ENCODE results near the gene CRYBG1. TPM values are rescaled to one million over a fixed set of nuclear protein-coding genes. Genes with fewer than 3 reads are reported as not detected.

CRYBG1 gene
- total and polyA plus RNA-seq, 2 donors, result 6.6 to 32.4 TPM

DNA sequence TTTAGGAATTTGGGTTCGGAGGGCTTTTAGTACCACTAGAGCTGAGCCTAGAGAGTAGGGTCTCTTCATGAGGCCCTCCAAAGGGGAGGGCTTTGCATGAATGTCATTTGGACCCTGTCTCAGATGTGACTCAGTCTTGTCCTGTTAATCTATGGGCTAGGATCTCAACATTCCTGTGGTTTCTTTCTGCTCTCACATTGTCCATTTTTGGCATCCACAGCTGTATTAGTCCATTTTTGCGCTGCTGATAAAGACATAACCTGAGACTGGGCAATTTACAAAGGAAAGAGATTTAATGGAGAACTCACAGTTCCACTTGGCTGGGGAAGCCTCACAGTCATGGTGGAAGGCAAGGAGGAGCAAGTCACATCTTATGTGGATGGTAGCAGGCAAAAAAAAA is 61.0 kb downstream of the CRYBG1 start:
- no peak overlapping the region for H3K27ac ChIP-seq (ENCODE audit: low read depth)
- DNase-seq (ENCODE audit: extremely low spot score), result no peak
- no peak overlapping the region for H3K4me3 ChIP-seq (ENCODE audit: low read depth, low read length)
- no peaks in the 10 kb centered on the region for H3K36me3 ChIP-seq (ENCODE audit: insufficient read depth)
- H3K4me1 ChIP-seq (ENCODE audit: insufficient read depth), result peaks cover 6% of the 10 kb centered on the region
- WGBS, result 92% methylated on average over 2 of the region's 2 CpGs

DNA sequence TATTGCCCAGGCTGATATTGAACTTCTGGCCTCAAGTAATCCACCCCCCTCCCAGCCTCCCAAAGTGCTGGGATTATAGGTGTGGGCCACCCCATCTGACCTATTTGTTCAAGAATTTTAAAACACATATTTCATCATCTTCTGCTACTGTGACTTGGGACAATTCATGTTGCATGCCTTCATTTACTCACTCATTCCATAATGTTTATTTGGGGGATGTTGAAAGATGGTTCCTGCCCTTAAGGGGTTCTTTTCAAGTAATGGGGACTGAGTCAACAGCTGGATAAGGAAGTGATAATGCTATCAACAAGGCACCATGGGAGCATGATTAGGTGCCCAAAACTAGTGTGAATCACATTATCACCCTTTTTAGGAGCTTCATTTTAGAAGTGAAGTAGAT is 62.0 kb downstream of the CRYBG1 start:
- no peaks in the 10 kb centered on the region for H3K36me3 ChIP-seq (ENCODE audit: insufficient read depth)
- H3K4me1 ChIP-seq (ENCODE audit: insufficient read depth), result peaks cover 6% of the 10 kb centered on the region
- DNase-seq (ENCODE audit: extremely low spot score), result no peak
- H3K4me3 ChIP-seq (ENCODE audit: low read depth, low read length), result no peak overlapping the region
- H3K27ac ChIP-seq (ENCODE audit: low read depth), result no peak overlapping the region

DNA sequence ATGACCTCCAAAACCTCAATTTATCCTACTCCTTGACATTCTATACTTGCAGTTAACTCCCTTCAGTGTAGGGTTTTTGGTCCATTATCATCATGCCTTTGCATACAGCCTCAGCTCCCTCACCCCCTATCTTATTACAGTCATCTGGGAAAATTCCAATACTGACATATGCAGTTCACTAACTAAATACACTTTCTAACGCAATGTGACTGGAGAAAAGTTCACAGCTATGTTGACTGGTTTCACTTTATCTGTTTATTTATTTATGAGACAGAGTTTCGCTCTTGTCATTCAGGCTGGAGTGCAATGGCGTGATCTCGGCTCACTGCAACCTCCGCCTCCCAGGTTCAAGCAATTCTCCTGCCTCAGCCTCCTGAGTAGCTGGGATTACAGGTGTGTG is 64.9 kb downstream of the CRYBG1 start:
- WGBS, result 81% methylated on average over 5 of the region's 5 CpGs
- H3K4me3 ChIP-seq (ENCODE audit: low read depth, low read length), result no peak overlapping the region
- no peak overlapping the region for H3K27ac ChIP-seq (ENCODE audit: low read depth)
- H3K4me1 ChIP-seq (ENCODE audit: insufficient read depth), result peaks cover 2% of the 10 kb centered on the region
- DNase-seq (ENCODE audit: extremely low spot score), result no peak
- H3K36me3 ChIP-seq (ENCODE audit: insufficient read depth), result no peaks in the 10 kb centered on the region

DNA sequence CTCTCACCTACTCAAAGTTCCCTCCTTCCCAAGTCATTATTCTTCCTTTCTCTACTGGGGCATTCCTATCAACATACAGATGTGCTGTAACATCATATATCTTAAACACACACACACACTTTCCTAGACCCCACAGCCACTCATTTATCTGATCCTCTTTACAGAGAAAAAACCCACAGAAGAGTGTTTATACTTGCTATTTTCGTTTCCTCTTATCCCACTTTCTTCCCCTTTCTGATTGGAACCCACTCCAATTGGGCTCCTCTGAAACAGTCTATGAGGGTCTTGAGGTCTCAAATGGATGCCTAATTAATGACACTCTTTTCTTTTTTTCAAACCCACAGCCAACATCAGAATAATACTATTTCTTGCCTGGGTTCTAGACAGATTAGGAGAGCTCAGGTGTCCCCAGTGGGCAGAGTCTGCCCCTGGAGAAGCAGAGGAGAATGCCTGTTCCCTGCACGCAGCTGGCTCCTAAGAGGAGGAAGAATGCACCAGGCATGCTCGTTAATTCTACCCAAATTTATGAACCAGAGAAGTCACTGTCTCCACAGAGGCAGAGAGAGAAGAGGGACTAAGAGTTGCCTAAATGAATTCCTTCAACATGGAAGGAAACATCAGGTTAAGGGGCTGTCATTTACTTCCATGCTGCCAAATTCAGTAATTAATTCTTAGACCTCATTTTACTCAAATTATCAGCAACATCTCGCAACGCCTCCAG is 65.9 kb downstream of the CRYBG1 start:
- H3K36me3 ChIP-seq (ENCODE audit: insufficient read depth), result no peaks in the 10 kb centered on the region
- no peak overlapping the region for H3K4me3 ChIP-seq (ENCODE audit: low read depth, low read length)
- no peak for DNase-seq (ENCODE audit: extremely low spot score)
- 60% methylated on average over 5 of the region's 5 CpGs for WGBS
- H3K4me1 ChIP-seq (ENCODE audit: insufficient read depth), result no peaks in the 10 kb centered on the region
- H3K27ac ChIP-seq (ENCODE audit: low read depth), result no peak overlapping the region

DNA sequence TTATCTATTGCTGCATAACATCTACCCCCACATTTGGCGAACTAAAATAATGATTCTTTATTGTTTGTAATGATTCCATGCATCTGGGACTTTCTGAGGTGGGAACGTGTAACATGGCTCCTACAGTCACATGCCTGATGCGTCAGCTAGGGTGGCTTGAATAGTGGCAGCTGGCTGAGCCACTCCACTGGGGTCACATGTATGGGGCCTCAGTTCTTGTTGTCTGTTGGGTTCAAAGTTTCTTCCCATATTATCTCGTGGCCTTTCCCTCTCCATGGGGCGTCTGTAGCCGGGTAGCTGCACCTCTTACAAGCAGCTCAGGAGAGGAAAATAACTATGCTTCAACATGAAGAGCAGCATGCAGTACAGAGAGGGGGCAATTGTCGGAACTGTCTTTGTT is 69.9 kb downstream of the CRYBG1 start:
- 87% methylated on average over 7 of the region's 7 CpGs for WGBS
- DNase-seq (ENCODE audit: extremely low spot score), result no peak
- Histone ChIP-seq H3K4me3 (ENCODE audit: low read depth, low read length) (no peak overlapping the region), H3K27ac (ENCODE audit: low read depth) (no peak overlapping the region), H3K4me1 (ENCODE audit: insufficient read depth) (peaks cover under 1% of the 10 kb centered on the region), H3K36me3 (ENCODE audit: insufficient read depth) (no peaks in the 10 kb centered on the region)

DNA sequence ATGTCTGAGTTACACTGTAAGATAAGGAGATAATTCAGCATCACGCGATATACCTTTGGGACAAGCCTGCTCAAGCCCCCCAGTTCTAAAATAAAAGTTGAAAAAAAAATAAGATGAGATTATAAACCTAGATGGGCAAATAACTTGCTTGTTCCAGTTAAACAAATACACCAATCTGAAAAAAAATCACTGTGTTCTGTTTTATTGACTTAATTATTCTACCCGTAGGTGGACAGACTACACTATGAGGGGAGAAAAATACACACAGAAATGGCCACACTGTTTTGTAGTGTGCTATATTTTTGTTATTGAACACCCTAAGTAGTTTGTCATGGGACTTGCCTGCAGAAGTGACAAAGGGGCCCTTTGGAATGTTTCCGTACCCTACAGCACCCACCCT is 70.9 kb downstream of the CRYBG1 start:
- Histone ChIP-seq H3K4me3 (ENCODE audit: low read depth, low read length) (no peak overlapping the region), H3K27ac (ENCODE audit: low read depth) (no peak overlapping the region), H3K4me1 (ENCODE audit: insufficient read depth) (peaks cover 2% of the 10 kb centered on the region), H3K36me3 (ENCODE audit: insufficient read depth) (no peaks in the 10 kb centered on the region)
- 87% methylated on average over 4 of the region's 4 CpGs for WGBS
- no peak for DNase-seq (ENCODE audit: extremely low spot score)

DNA sequence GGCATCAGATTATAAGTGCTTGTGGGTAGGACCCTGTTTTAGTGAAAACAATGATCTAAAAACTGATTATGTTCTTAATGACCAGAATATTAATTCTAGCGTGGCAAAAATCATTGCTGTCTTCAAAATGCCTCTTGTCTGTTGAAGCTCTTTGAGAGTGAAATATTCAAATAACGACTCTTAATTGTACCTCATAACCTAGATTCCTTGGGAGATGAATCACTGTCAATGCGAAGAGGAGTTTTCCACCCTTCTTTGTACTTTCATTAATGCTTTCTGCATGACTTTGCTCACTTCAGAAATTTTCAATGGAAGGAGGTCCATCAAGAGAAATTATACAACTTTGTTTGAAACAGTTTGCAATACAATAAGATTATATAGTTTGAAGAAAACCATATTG is 71.5 kb downstream of the CRYBG1 start:
- Histone ChIP-seq H3K4me1 (ENCODE audit: insufficient read depth) (peaks cover 2% of the 10 kb centered on the region), H3K27ac (ENCODE audit: low read depth) (no peak overlapping the region), H3K36me3 (ENCODE audit: insufficient read depth) (no peaks in the 10 kb centered on the region), H3K4me3 (ENCODE audit: low read depth, low read length) (no peak overlapping the region)
- DNase-seq (ENCODE audit: extremely low spot score), result no peak
- WGBS, result 88% methylated on average over 3 of the region's 3 CpGs

DNA sequence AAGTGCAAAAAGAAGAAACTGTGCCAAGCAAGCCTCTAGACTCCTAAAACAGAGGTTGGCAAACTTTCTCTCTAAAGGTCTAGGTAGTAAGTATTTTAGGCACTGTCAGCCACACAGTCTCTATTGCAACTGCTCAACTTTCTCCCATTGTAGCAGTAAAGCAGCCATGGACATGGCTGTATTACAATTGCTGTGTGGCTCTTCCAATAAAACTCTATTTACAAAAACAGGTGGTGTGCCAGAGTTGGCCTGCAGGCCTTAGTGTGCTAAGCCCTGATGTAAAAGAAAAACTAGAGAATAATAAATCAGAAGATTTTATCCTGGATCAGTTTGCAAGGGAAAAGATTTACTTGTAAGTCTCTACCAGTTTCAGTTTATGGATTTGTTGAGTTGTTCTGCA is 74.0 kb downstream of the CRYBG1 start:
- H3K36me3 ChIP-seq (ENCODE audit: insufficient read depth), result no peaks in the 10 kb centered on the region
- H3K27ac ChIP-seq (ENCODE audit: low read depth), result no peak overlapping the region
- H3K4me3 ChIP-seq (ENCODE audit: low read depth, low read length), result no peak overlapping the region
- DNase-seq (ENCODE audit: extremely low spot score), result no peak
- peaks cover 2% of the 10 kb centered on the region for H3K4me1 ChIP-seq (ENCODE audit: insufficient read depth)

DNA sequence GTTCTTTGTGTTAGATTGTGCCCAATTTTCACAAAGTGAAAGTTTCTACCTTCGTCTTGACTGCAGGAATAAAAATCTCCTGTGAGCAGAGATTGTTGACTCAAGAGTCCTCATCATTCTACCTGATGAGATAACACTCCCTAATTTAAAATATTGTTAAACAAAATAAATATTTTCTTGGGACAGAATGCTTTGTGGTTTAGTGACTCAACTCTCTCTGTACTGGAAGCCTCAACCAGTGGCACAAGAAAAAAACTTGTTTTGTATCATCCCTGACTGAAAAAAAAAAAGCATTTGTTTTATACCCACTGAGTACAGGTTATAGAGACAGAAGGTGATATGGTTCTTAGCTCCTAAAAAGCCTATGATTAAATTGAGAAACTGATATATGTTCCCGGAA is 78.9 kb downstream of the CRYBG1 start:
- Histone ChIP-seq H3K4me1 (ENCODE audit: insufficient read depth) (peaks cover 2% of the 10 kb centered on the region), H3K4me3 (ENCODE audit: low read depth, low read length) (no peak overlapping the region), H3K36me3 (ENCODE audit: insufficient read depth) (no peaks in the 10 kb centered on the region), H3K27ac (ENCODE audit: low read depth) (no peak overlapping the region)
- 74% methylated on average over 2 of the region's 2 CpGs for WGBS
- DNase-seq (ENCODE audit: extremely low spot score), result no peak

DNA sequence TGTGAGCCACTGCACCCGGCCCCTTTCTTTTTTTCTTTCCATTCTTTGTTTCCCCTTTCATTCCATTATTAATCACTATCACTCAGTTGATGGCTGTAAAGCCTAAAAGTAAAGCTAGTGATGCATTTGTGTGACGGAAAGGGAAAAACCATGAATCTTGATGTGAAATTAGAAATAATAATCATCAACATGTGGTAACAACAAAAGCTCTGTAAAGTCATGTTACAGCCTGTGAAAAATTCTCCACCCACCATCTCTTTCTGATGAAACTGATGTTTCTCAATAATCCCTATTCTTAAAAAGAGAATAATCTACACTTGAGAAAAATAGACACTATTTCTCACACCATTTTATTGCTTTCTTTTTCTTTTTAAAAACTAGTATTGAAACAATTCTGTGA is 80.0 kb downstream of the CRYBG1 start:
- 62% methylated on average over 2 of the region's 2 CpGs for WGBS
- no peaks in the 10 kb centered on the region for H3K36me3 ChIP-seq (ENCODE audit: insufficient read depth)
- H3K4me1 ChIP-seq (ENCODE audit: insufficient read depth), result peaks cover under 1% of the 10 kb centered on the region
- no peak overlapping the region for H3K4me3 ChIP-seq (ENCODE audit: low read depth, low read length)
- DNase-seq (ENCODE audit: extremely low spot score), result no peak
- no peak overlapping the region for H3K27ac ChIP-seq (ENCODE audit: low read depth)

DNA sequence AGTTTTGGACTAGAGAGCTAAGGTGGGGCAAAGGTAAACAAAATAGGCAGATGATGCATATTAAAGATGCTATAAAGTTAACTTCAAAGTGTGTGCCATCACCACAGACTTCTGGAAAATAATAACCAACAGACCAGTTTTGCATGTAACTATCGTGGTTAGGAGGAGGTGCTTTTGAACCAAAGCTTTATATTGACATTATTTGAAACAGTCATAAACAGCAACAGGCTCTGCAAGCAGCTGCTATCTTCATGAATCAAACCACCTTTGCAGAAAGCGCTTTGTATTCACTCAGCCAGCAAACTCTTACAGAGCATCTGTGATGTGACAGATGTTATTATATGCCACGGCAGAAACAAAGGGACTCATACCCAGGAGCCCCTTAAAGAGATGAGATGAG is 81.9 kb downstream of the CRYBG1 start:
- no peak for DNase-seq (ENCODE audit: extremely low spot score)
- Histone ChIP-seq H3K36me3 (ENCODE audit: insufficient read depth) (no peaks in the 10 kb centered on the region), H3K4me1 (ENCODE audit: insufficient read depth) (no peaks in the 10 kb centered on the region), H3K4me3 (ENCODE audit: low read depth, low read length) (no peak overlapping the region), H3K27ac (ENCODE audit: low read depth) (no peak overlapping the region)
- 33% methylated on average over 3 of the region's 3 CpGs for WGBS

DNA sequence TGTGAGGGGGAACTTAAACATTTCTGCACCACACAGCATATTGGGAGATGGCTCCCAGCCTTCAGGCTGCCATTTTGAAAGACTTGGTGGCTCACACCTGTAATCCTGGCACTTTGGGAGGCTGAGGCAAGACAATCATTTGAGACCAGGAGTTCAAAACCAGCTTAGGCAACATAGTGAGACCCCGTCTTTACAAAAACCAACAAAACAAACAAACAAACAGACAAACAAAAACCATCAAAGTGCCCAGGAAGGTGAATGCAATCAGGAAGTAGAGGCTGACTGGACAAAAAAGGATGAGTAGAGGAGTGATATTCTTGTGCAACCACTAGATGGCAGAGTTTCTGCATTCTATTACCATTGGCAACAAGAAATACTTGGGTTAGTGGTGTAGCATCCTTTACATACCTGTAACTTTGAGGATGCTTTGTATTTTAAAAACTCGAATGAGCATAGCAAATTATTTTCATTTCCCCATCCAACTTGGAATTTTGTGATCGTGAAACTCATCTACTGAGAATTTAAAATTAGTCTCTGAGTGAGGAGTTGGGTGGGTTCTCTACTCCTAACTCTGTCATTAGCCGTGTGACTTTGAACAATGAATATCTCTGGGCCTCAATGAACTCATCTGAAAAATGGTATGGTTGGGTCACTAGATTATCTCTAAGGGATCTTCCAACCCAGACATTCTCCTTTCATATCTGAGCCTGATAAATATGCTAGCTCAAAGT is 84.4 kb downstream of the CRYBG1 start:
- 38% methylated on average over 4 of the region's 4 CpGs for WGBS
- no peak for DNase-seq (ENCODE audit: extremely low spot score)
- no peak overlapping the region for H3K4me3 ChIP-seq (ENCODE audit: low read depth, low read length)
- no peaks in the 10 kb centered on the region for H3K4me1 ChIP-seq (ENCODE audit: insufficient read depth)
- H3K27ac ChIP-seq (ENCODE audit: low read depth), result no peak overlapping the region
- no peaks in the 10 kb centered on the region for H3K36me3 ChIP-seq (ENCODE audit: insufficient read depth)

DNA sequence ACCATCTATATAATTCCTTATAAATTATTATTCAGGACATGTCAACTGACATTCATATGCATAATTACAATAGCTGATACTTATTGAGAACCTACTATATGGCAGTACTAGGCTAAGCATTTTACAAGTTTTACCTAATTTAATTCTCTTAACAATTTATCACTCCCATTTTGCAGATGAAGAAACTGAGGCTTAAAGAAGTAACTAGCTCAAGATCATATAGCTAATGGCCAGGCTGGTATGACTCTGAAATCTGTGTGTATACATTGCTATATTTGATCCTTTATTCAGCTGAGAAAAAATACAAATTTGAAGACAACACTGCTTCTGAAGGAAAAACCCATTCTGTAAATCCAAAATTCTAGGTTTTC is 85.0 kb downstream of the CRYBG1 start:
- DNase-seq (ENCODE audit: extremely low spot score), result no peak
- no peak overlapping the region for H3K4me3 ChIP-seq (ENCODE audit: low read depth, low read length)
- H3K27ac ChIP-seq (ENCODE audit: low read depth), result no peak overlapping the region
- no peaks in the 10 kb centered on the region for H3K4me1 ChIP-seq (ENCODE audit: insufficient read depth)
- no peaks in the 10 kb centered on the region for H3K36me3 ChIP-seq (ENCODE audit: insufficient read depth)

DNA sequence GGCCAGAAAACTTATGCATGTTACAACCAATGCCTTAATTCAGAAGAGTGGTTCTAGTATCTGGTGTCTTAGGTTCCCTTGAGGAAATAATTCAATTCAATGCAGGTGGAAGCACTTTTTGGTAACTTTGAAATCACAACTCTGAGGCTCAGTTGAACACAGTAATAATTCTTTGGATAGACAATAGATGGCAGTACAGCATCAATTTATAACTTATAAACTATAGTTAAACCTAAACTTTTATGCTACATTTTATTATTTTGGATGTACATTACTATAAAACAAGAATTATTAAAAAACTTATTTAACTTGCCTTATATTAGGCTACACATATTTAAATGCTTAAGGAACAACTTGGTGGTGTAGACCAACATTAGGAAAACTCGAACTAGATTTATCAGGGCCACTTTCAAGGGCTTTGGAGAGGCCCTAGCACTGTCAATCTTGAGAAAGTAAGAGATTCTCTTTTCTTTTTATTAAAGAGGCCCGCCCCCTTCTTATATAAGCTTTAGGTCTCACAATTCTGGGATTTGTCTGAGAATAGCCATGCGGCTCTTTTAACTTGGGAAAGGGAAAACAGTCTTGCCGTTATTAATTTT is 85.9 kb downstream of the CRYBG1 start:
- 66% methylated on average over 4 of the region's 4 CpGs for WGBS
- no peak for DNase-seq (ENCODE audit: extremely low spot score)

More for the DNA sequence above, 85.9 kb downstream of the CRYBG1 start:
- H3K4me3 ChIP-seq (ENCODE audit: low read depth, low read length), result no peak overlapping the region
- no peaks in the 10 kb centered on the region for H3K36me3 ChIP-seq (ENCODE audit: insufficient read depth)
- H3K4me1 ChIP-seq (ENCODE audit: insufficient read depth), result no peaks in the 10 kb centered on the region
- no peak overlapping the region for H3K27ac ChIP-seq (ENCODE audit: low read depth)

Measured in urinary bladder (tissue), 4 donors.